C4-2B (cell line): ENCODE results near the gene PARP15.
A peak's percentile ranks its signal among the peaks of the same experiment; 100 is the strongest.
"Not testable (repeated sequence)": the region's sequence is repeated elsewhere in the genome, so short reads cannot be mapped to it uniquely, and the experiment has no call there.

Experiments
- H3K27ac ChIP-seq: fragments of 450-650 bp; 2 replicates; pipeline ENCODE4 v1.5.1; 2017
- CTCF ChIP-seq: fragments of 450-650 bp; conservative IDR thresholded peaks from 2 replicates; pipeline ENCODE4 v1.5.1; 2017; ENCODE audit warnings: mild to moderate bottlenecking
- ZFX ChIP-seq: fragments of 450-650 bp; IDR thresholded peaks from 2 replicates; pipeline ENCODE4 v1.6.1; 2017

PARP15 gene

DNA sequence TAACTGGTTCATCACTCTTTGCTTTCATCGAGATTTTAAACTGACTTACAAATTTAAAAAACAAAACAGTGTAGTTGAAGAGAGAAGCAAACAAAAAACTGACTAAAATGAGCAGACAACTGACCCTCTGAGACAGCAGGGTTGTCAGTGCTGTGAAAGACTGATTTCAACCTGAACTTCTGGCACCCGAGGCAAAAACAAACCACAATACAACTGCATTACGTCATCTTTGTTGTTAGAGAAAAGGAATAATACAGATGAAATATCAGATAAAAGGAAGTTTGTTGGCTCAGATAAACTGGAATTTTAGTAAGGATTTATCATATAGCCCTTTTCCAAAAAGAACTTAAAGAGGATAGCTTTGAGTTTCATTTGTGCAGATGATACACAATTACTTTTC is 51.1 kb downstream of the PARP15 start:
- TF ChIP-seq CTCF: no peak
- TF ChIP-seq ZFX: no peak
- no peak overlapping the region for H3K27ac ChIP-seq

DNA sequence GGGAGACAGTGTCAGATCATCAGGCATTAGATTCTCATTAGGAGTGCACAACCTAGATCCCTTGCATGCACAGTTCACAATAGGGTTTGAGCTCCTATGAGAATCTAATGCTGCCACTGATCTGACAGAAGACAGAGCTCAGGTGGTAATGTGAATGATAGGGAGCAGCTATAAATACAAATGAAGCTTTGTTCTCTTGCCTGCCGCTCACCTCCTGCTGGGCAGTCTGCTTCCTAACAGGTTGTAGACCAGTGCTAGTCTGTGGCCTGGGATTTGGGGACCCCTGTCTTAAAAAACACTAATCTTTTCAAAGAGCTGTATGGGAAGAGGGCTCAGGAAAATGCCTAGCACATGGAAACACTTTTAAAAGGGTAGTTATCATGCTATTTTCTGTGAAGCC is 52.3 kb downstream of the PARP15 start:
- no peak overlapping the region for H3K27ac ChIP-seq
- TF ChIP-seq ZFX (no peak), CTCF (no peak)

DNA sequence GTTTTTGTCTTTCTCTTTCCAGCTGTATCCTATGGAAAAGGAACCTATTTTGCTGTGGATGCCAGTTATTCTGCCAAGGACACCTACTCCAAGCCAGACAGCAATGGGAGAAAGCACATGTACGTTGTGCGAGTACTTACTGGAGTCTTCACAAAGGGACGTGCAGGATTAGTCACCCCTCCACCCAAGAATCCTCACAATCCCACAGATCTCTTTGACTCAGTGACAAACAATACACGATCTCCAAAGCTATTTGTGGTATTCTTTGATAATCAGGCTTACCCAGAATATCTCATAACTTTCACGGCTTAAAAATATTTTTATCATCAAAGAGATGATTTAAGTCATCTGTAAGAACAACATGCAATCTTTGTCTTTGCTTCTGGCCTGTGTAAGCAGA is 58.3 kb downstream of the PARP15 start:
- no peak overlapping the region for H3K27ac ChIP-seq
- TF ChIP-seq ZFX: no peak
- TF ChIP-seq CTCF: no peak

DNA sequence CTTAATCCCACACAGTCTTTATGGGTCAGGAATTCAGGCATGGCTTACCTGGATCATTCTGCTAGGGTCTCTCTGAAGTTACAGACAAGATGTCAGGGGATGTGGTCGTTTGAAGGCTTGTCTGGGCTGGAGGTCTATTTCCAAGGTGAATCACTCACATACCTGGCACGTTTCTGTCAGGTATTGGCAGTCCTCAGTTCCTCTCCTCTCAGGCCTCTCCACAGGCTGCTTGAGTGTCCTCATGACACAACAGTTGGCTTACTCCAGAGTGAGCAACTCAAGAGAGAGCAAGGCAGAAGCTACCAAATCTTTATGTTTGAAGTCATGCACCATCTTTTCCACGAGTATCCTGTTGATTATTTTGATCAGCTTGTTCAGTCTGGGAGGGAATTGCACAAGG is 59.2 kb downstream of the PARP15 start:
- no peak overlapping the region for H3K27ac ChIP-seq
- TF ChIP-seq CTCF (no peak), ZFX (no peak)

DNA sequence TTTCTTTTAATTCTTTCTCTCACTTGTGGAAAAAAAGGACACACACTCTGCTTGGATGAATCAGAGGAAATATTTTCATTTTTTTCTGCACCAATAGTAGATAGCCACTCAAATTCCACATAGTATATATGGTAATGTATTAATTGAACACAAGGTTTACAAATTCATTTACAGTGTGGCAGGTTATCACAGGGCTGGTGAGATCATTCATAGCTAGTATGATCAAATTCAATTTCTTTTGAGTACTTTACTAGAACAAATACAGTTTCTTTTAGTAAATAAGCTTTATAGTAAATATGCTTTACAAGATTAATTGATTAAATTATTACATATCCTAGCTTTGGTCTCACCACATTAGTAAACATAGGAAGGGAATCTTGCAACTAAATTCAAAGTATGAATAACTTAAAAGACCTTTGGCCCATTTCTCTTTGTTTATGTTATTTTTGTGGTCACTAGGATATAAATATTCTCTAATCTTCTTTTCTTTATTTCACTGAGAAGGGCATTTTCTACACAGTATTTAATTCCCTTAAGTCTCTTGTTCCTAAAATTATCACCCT is 63.1 kb downstream of the PARP15 start:
- no peak overlapping the region for H3K27ac ChIP-seq
- no peak for TF ChIP-seq ZFX
- no peak for TF ChIP-seq CTCF

DNA sequence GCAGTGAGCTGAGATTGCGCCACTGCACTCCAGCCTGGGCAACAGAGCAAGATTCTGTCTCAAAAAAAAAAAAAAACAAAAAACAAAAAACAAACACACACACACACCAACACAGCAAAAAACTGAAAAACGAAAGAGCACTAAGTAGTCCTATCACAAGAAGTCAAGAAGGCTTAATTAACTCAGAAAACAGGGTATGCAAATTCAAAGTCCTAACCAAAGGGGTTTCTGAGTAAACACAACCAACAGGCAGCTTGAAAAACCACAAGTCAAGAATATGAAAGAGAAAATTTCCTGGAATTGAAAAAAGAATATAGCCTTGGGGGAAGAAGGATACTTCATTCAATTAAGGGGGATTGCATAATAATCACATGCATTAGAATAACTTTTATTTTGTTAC is 65.5 kb downstream of the PARP15 start:
- no peak overlapping the region for H3K27ac ChIP-seq
- TF ChIP-seq ZFX (no peak), CTCF (no peak)

DNA sequence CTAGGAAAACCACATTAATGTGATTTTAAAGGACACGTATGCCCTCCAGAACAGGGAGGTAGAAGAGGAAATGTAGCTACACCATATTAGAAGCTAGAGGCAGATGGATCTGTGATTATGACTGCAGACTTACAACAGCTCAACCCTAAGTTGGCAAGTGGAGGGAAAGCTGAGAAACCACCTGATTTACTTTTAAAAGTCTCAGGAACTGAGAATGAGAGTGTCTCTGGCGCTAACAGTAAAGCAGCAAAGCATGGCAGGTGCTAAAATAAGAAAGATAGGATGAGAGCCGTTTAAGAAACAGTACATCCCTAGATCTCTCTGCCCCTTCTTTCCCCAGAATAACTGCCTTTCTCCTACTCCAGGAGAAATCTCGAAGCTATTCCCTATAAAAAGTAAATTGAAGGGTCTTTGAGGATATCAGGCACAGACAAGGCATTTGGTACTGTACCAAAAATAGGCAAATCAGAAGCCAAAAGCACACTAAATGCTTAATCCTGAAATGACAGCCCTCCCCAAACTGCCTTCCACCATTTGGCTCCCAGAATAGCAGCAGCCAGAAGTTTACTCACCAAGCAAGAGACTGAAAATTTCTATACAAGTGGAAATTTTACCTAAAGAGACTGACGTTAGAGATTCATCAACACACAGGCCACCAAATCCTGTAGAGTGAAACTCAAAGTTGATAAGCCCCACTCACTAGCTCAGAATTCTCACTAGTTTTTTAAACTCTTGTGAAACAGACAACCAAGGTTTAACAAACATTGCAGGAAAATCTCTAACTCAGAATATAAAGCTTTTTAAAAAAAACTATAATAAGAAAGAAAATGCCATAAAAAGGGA is 68.9 kb downstream of the PARP15 start:
- TF ChIP-seq ZFX (no peak), CTCF (no peak)
- H3K27ac ChIP-seq: no peak overlapping the region

DNA sequence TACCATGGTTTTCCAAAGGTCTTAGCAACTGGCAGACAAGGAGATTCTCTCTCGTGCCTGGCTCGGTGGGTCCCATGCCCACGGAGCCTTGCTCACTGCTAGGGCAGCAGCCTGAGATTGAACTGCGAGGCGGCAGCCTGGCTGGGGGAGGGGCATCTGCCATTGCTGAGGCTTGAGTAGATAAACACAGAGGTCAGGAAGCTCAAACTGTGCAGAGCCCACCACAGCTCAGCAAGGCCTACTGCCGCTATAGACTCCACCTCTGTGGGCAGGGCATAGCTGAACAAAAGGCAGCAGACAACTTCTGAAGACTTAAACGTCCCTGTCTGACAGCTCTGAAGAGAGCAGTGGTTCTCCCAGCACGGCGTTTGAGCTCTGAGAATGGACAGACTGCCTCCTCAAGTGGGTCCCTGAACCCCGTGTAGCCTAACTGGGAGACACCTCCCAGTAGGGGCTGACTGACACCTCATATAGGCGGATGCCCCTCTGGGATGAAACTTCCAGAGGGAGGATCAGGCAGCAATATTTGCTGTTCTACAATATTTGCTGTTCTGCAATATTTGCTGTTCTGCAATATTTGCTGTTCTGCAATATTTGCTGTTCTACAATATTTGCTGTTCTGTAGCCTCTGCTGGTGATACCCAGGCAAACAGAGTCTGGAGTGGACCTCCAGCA is 73.9 kb downstream of the PARP15 start:
- H3K27ac ChIP-seq: peak overlapping the region; percentile 92

DNA sequence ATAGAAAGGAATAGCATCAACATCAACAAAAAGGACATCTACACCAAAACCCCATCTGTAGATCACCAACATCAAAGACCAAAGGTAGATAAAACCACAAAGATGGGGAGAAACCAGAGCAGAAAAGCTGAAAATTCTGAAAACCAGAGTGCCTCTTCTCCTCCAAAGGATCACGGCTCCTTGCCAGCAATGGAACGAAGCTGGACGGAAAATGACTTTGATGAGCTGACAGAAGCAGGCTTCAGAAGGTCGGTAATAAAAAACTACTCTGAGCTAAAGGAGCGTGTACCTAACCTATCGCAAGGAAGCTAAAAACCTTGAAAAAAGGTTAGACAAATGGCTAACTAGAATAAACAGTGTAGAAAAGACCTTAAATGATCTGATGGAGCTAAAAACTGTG is 74.5 kb downstream of the PARP15 start:
- H3K27ac ChIP-seq: peak overlapping the region; percentile 92

GRCh38 chr3:122658336-122658735 is 80.9 kb downstream of the PARP15 start:
- H3K27ac ChIP-seq: not testable (repeated sequence)
